Muscle of leg (tissue), 11 donors: ENCODE data around the gene FHIT. TPM values are rescaled to one million over a fixed set of nuclear protein-coding genes. Genes with fewer than 3 reads are reported as not detected.

Experiments used
- DNase-seq: peaks from one replicate; pipeline ENCODE4 v3.0.0; 2013
- H3K27ac ChIP-seq: one replicate; pipeline ENCODE4 v1.5.1; 2013; ENCODE audit warnings: mild to moderate bottlenecking, low read length, control low read depth
- H3K27me3 ChIP-seq: one replicate; pipeline ENCODE4 v1.6.1; 2013; ENCODE audit warnings: low read length; ENCODE audit not compliant: control insufficient read depth, insufficient read depth
- H3K36me3 ChIP-seq: one replicate; pipeline ENCODE4 v1.6.1; 2013; ENCODE audit warnings: low read length; ENCODE audit not compliant: control insufficient read depth, insufficient read depth
- H3K4me1 ChIP-seq: one replicate; pipeline ENCODE4 v1.6.1; 2013; ENCODE audit warnings: low read length; ENCODE audit not compliant: control insufficient read depth, insufficient read depth
- H3K4me3 ChIP-seq: one replicate; pipeline ENCODE4 v1.5.1; 2013; ENCODE audit warnings: low read length, control low read depth
- H3K9me3 ChIP-seq: replicated peaks from 2 replicates; pipeline ENCODE4 v1.6.1; 2013; ENCODE audit warnings: low read depth, low read length; ENCODE audit not compliant: control insufficient read depth
- WGBS: methylation state at CpG from one replicate; pipeline ENCODE4 v1.1.5; 2013; ENCODE audit warnings: missing lambda C conversion rate; ENCODE audit not compliant: insufficient coverage; 5-methylcytosine and 5-hydroxymethylcytosine counted together
- polyA plus RNA-seq, 8 donors: library from polyadenylated mRNA; unstranded; fragments of 120-200 nt; gene quantifications; one replicate each; pipeline versions ENCODE4 v1.2.1 to v1.2.3, GENCODE V29; 2013; ENCODE audit warnings: inconsistent platforms in 1 of 8, low replicate concordance in 1 of 8; ENCODE audit not compliant: insufficient read length in 8 of 8, insufficient read depth in 1 of 8
- total RNA-seq: library from RNA; stranded (reverse); fragments of 120-200 nt; gene quantifications from one replicate; pipeline ENCODE4 v1.2.4, GENCODE V29; 2013

The FHIT gene
- total and polyA plus RNA-seq, 9 donors = 4.1 to 8.0 (median 5.3) TPM

DNA sequence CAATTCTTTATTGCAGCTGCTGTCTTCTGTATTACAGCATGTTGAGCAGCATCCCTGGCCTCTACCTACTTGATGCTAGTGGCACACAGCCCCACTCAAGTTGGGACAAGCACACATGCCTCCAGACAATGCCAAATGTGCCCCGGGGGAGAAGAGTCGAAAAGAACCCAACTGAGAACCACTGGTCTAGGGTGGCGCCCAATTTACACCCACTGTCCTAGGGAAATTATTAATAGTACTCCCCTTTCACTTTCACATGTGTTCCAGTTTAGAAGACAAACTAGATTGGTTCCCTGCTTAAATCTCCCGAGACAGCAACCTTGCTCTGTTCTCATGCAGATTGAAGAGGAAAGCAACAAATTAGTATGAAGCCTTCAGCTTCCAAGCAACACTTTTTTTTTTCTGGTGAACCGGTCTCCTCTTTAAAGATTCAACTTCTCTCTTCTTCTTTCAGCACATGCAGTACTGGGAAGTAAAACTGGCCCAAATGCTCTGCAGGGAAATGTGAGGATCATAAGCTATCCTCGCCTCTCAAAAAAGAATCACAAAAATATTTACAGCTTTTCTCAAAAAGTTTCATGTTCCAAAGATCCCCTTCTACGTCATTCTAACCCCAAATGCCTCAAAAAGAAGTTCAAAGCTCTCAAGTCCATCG lies 1377.5 kb downstream of the FHIT start:
- Histone ChIP-seq H3K27me3 (no peaks in the 10 kb centered on the region), H3K4me3 (no peak overlapping the region), H3K9me3 (no peaks in the 10 kb centered on the region), H3K27ac (no peak overlapping the region), H3K36me3 (no peaks in the 10 kb centered on the region), H3K4me1 (no peaks in the 10 kb centered on the region)
- WGBS = 43% methylated on average over 5 of the region's 8 CpGs
- peak; percentile 32 for DNase-seq

DNA sequence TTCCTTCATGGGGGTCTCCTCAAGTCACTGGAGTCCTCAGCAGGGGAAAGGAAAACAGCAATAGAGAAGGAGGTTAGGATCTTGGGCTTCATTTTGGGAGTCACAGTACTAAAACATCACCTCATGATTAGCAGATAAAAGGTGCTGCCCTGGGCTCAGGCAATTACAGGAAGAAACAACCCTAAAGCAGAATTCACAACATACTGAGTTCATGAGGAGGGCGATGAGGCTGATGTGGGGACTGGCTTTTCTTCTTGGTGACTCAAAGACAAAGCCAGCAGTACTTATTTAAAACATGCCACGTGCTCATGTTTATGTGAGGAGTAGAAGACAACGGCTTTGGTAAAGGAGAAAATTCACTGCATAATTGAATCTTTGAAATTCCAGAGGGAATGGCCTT lies 1379.1 kb downstream of the FHIT start:
- Histone ChIP-seq H3K9me3 (no peaks in the 10 kb centered on the region), H3K36me3 (no peaks in the 10 kb centered on the region), H3K4me3 (no peak overlapping the region), H3K27ac (no peak overlapping the region), H3K4me1 (no peaks in the 10 kb centered on the region), H3K27me3 (no peaks in the 10 kb centered on the region)
- DNase-seq = peak; percentile 11
- WGBS = no CpG with 5 or more reads among the region's 3 CpGs

DNA sequence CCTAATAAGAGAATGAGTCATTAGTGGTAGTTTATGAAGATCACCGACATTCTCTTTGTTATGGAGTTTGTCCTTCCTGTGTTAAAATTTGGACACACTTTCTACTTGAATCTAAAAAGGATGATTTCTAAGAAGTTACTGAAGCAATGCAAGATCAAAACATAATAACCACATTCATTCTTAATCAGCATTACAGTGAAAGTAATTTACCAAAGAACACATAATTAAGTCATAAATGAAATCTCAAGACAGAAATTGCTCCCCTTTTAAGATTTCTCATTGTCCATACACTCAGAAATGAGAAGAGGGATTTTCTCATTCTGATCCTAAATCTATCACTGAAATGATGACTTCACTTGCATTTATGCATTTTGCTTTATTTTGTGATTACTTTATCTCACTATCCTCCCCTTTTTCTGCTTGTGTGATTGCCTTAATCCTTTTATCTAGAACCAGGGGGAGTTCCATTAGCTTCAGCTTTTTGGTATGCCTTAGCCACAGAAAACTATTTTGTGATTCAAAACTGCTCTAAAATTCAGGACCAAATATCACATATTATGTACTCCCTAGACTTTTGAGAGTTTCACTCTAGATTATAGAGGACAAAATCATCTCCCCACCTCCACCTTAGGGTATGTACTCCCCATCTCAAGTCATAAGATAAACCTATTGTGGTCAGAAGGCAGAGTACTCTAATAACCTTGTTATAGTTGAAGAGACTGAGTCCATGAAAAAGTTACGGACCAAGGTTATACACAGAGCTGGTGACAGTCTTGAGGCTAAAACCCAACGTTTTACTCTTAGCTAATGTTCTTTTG lies 1383.9 kb downstream of the FHIT start:
- no peak overlapping the region for H3K4me3 ChIP-seq
- H3K36me3 ChIP-seq = no peaks in the 10 kb centered on the region
- no peaks in the 10 kb centered on the region for H3K9me3 ChIP-seq
- no peaks in the 10 kb centered on the region for H3K4me1 ChIP-seq
- WGBS = no CpG with 5 or more reads among the region's 3 CpGs
- H3K27ac ChIP-seq = no peak overlapping the region
- H3K27me3 ChIP-seq = no peaks in the 10 kb centered on the region
- DNase-seq = no peak

DNA sequence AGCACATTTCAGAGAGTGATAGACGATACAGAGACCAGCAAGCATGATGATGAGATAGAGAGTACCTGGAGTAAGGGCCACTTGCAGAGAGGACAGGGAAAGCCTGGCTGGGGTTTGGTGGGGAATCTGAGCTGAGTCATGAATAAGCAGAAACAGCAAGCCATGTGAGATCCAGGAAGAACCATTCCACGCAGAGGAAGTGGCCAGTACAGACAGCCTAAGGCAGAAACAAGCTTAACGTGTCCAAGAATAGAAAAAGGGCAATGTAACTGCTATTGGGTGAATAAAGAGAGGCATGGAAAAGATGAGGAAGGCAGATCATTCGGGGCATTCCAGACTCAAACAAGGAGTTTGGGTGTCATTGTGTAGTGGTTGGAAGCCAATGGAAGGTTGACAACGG lies 1385.2 kb downstream of the FHIT start:
- Histone ChIP-seq H3K27ac (no peak overlapping the region), H3K4me1 (no peaks in the 10 kb centered on the region), H3K9me3 (no peaks in the 10 kb centered on the region), H3K27me3 (no peaks in the 10 kb centered on the region), H3K4me3 (no peak overlapping the region), H3K36me3 (no peaks in the 10 kb centered on the region)
- DNase-seq = peak; percentile 38
- WGBS = 68% methylated on average over 5 of the region's 5 CpGs

- Histone ChIP-seq H3K27me3 (no peaks in the 10 kb centered on the region), H3K4me3 (no peak overlapping the region), H3K36me3 (no peaks in the 10 kb centered on the region), H3K4me1 (no peaks in the 10 kb centered on the region), H3K9me3 (no peaks in the 10 kb centered on the region), H3K27ac (no peak overlapping the region)
- DNase-seq = no peak
- 20% methylated on average over 1 of the region's 4 CpGs for WGBS
These were observed 1385.9 kb downstream of the FHIT start for GRCh38 chr3:59865351-59865750.

DNA sequence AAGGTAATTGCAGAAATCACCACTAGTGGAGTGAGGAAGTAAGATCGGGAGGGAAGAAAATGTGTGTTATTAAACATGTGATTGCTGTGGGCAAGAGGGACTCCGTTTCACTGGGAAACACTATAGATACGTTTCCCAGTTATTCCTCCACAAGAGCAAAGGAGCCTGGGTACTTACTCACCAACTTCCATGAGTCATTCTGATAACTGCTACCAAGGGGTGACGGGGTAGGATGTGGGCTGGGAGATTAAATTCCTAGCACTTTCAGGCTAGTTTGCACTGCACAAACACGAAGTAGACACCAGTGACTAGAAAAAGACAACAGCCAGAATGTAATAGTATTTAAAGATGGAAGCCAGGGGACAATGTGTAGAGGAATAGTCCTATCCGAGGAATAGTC lies 1388.6 kb downstream of the FHIT start:
- Histone ChIP-seq H3K27me3 (no peaks in the 10 kb centered on the region), H3K36me3 (no peaks in the 10 kb centered on the region), H3K4me1 (no peaks in the 10 kb centered on the region), H3K4me3 (no peak overlapping the region), H3K27ac (no peak overlapping the region), H3K9me3 (no peaks in the 10 kb centered on the region)
- WGBS = 100% methylated on average over 2 of the region's 6 CpGs
- DNase-seq = no peak

DNA sequence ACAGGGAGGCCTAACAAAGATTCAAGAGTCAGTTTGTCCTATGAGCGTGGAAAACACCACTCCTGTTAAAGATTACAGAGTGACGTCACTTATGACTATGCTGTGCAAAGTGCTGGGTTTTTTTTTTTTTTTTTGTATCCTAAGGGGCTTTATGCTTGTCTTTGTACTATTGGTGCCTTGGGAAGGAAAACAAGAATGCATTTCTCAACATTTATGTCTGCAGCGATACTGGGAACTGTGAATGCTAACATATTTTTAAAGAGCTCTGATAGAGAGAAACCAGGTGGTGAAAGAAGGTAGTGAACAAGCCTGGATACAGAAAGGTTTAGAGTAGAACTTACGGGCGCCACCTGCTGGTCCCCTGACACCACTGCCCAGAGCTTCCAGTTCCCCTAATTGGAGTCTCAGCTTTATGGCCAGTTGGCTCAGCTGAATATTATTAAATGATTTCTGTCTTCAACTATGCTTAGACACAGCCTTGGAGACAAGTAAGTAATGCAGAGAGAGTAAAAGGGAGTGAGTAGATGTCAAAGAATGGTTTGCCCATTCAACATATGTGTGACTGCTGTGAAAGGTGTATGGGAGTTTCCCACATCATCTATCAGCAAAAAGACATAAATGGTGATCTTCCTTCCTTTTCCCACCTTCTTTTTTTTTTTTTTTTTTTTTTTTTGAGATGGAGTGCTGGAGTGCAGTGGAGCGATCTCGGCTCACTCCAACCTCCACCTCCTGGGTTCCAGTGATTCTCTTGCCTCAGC lies 1393.5 kb downstream of the FHIT start:
- Histone ChIP-seq H3K27me3 (no peaks in the 10 kb centered on the region), H3K4me1 (no peaks in the 10 kb centered on the region), H3K4me3 (no peak overlapping the region), H3K36me3 (no peaks in the 10 kb centered on the region), H3K27ac (no peak overlapping the region), H3K9me3 (no peaks in the 10 kb centered on the region)
- peak; percentile 84 for DNase-seq
- WGBS = 0% methylated on average over 2 of the region's 7 CpGs

- Histone ChIP-seq H3K27ac (no peak overlapping the region), H3K4me1 (no peaks in the 10 kb centered on the region), H3K4me3 (no peak overlapping the region), H3K27me3 (no peaks in the 10 kb centered on the region), H3K36me3 (no peaks in the 10 kb centered on the region), H3K9me3 (no peaks in the 10 kb centered on the region)
- DNase-seq = no peak
- 83% methylated on average over 3 of the region's 7 CpGs for WGBS
These were observed 1394.3 kb downstream of the FHIT start for GRCh38 chr3:59856934-59857460.

DNA sequence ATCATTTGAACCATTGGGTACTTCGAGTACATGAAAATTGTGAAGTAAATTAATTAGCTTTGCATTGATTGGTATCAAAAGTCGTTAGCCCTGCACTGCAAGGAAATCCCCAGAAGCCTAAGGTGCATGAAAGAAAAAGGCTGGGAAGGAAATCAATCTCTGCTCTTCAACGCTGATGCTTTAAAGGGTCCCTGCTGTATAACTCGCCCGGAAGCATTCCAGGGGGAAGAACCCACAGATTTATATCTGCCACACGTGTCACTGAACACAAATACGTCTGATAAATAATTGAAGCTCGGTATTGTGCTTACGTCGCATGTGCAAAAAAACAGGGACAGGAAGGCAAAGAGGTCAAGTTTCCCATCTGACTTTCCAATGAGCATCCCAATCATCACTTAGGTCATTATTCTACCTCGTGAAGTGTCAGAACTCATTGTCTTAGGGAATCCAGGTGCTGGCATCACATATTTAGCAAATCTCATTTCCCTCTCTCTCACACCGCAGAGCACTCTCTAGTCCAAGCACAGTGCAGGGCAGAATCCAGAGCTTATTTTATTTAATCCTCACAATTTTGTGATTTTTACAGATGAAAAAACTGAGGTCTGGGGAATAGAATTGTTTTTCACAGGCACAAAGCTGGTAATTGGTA lies 1397.1 kb downstream of the FHIT start:
- Histone ChIP-seq H3K27me3 (no peaks in the 10 kb centered on the region), H3K4me1 (no peaks in the 10 kb centered on the region), H3K4me3 (no peak overlapping the region), H3K27ac (no peak overlapping the region), H3K36me3 (no peaks in the 10 kb centered on the region), H3K9me3 (no peaks in the 10 kb centered on the region)
- DNase-seq = no peak
- 66% methylated on average over 6 of the region's 12 CpGs for WGBS
